ENCODE measurements around the gene RNU1-3. TPM values are rescaled to one million over a fixed set of nuclear protein-coding genes. Genes with fewer than 3 reads are reported as not detected.
"Not testable (repeated sequence)": the region's sequence is repeated elsewhere in the genome, so short reads cannot be mapped to it uniquely, and the experiment has no call there.

The RNU1-3 gene
- total and polyA plus RNA-seq, 9 of the 15 experiments (the other 6 are each of a cell fraction or from before 2014, with no cell fraction given): under 0.01 to 32,823 (median 2,538) TPM; not detected in 4

DNA sequence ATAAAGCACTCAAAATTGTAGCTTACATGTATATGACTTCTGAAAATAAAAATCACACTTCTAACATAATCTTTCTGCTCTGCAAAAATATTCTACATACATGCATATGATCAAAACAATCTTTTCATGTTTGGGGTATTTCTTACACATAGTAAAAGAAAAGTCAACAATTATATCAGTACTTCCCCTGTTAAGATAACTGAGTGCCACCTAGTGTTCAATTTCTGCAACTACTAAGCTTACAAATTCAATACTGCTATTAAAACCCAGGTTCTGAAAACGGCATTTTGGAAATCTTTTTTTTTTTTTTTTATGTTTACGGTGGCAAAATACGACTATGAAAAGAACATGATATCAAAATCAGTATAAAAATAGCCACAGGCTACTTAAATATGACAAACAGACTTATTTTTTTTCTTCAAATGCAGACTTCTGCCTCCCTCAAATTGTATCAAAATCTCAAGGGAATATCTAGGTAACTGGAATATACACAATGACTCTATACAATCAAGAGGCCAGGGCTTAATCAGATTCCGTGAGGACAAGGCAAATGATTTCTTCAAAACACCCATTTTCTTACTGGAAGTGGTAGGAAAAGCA is 18.1 kb upstream of the RNU1-3 start:
- WGBS (ENCODE audit: insufficient coverage, low coverage, missing lambda C conversion rate): no CpG with 5 or more reads among the region's 4 CpGs
- H3K4me1 ChIP-seq (replicated peaks in 1 of 2; ENCODE audit: control insufficient read depth in 2 of 2, insufficient read depth in 2 of 2, low read length in 2 of 2); intact Hi-C loops (cut with micrococcal nuclease); H3K4me2 ChIP-seq (ENCODE audit: insufficient read depth, low read length); H2AFZ ChIP-seq (ENCODE audit: low read depth, low read length); H3K9me1 ChIP-seq (ENCODE audit: control insufficient read depth, insufficient read depth, low read length); H3K27ac ChIP-seq (ENCODE audit: extremely low read depth, low read depth, low read length); H3K4me3 ChIP-seq; DNase-seq (ENCODE audit: extremely low read depth in 1 of 4, low spot score in 3 of 4); H4K20me1 ChIP-seq (replicated peaks; ENCODE audit: control insufficient read depth, insufficient read depth, low read length); H3K79me2 ChIP-seq (ENCODE audit: control insufficient read depth, insufficient read depth, low read length); H3K27me3 ChIP-seq (ENCODE audit: control insufficient read depth in 2 of 2, insufficient read depth in 2 of 2, low read length in 2 of 2); H3K36me3 ChIP-seq (ENCODE audit: control insufficient read depth, insufficient read depth, low read length); FAIRE-seq; H3K9me3 ChIP-seq (replicated peaks; ENCODE audit: control insufficient read depth, insufficient read depth, low read depth, low read length); POLR2A ChIA-PET; CTCF ChIA-PET (ENCODE audit: low intra/inter-chr PET ratio); H3K9ac ChIP-seq (ENCODE audit: insufficient read depth in 1 of 2, low read depth in 2 of 2, low read length in 2 of 2): not testable (repeated sequence)
- TSS peak; percentile 76 for BruUV-seq (replicated peaks)
- TF ChIP-seq, protein P1, sequence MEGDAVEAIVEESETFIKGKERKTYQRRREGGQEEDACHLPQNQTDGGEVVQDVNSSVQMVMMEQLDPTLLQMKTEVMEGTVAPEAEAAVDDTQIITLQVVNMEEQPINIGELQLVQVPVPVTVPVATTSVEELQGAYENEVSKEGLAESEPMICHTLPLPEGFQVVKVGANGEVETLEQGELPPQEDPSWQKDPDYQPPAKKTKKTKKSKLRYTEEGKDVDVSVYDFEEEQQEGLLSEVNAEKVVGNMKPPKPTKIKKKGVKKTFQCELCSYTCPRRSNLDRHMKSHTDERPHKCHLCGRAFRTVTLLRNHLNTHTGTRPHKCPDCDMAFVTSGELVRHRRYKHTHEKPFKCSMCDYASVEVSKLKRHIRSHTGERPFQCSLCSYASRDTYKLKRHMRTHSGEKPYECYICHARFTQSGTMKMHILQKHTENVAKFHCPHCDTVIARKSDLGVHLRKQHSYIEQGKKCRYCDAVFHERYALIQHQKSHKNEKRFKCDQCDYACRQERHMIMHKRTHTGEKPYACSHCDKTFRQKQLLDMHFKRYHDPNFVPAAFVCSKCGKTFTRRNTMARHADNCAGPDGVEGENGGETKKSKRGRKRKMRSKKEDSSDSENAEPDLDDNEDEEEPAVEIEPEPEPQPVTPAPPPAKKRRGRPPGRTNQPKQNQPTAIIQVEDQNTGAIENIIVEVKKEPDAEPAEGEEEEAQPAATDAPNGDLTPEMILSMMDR (IDR thresholded peaks at IDR 0.05 in 2 of 3, conservative IDR thresholded peaks at IDR 0.05 in 1 of 3; ENCODE audit: insufficient read depth in 2 of 3, low read depth in 1 of 3, low read length in 3 of 3): peak in 1 of 3 experiments; percentile 28; a peak in 2 of 6 replicates
- in situ Hi-C loops (cut with MboI): loop anchor here (5.0 kb wide), 1 partner anchor 138 kb away; no protein-coding TSS in a partner anchor
- ATAC-seq: peak; percentile 67

DNA sequence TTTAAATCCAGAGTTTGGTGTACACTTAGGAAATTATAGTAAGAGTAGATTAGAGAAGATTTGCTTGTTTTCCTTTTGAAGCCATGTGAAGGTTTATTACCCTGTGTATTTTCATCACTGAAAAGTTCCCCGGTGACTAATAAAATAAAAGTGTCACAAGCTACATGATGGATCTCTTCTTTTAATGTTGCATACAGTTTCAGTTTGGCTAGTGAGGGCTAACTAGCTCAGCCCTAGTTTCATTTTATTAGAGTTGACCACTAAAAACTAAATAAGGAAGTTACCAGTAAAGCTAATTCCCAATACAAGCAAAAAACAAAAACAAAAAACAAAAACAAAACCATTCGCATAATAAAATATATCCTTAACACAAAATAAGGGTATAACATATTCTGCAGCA is 17.4 kb upstream of the RNU1-3 start:
- FAIRE-seq; H3K36me3 ChIP-seq (ENCODE audit: control insufficient read depth, insufficient read depth, low read length); H3K27ac ChIP-seq (ENCODE audit: extremely low read depth, low read depth, low read length); H3K4me2 ChIP-seq (ENCODE audit: insufficient read depth, low read length); H4K20me1 ChIP-seq (replicated peaks; ENCODE audit: control insufficient read depth, insufficient read depth, low read length); ATAC-seq; intact Hi-C loops (cut with micrococcal nuclease); H3K9me1 ChIP-seq (ENCODE audit: control insufficient read depth, insufficient read depth, low read length); H3K9me3 ChIP-seq (replicated peaks; ENCODE audit: control insufficient read depth, insufficient read depth, low read depth, low read length); H3K27me3 ChIP-seq (ENCODE audit: control insufficient read depth in 2 of 2, insufficient read depth in 2 of 2, low read length in 2 of 2); H3K79me2 ChIP-seq (ENCODE audit: control insufficient read depth, insufficient read depth, low read length); H3K4me3 ChIP-seq; H3K9ac ChIP-seq (ENCODE audit: insufficient read depth in 1 of 2, low read depth in 2 of 2, low read length in 2 of 2); DNase-seq (ENCODE audit: extremely low read depth in 1 of 4, low spot score in 3 of 4); POLR2A ChIA-PET; CTCF ChIA-PET (ENCODE audit: low intra/inter-chr PET ratio); H3K4me1 ChIP-seq (replicated peaks in 1 of 2; ENCODE audit: control insufficient read depth in 2 of 2, insufficient read depth in 2 of 2, low read length in 2 of 2); H2AFZ ChIP-seq (ENCODE audit: low read depth, low read length); BruUV-seq (replicated peaks): not testable (repeated sequence)
- in situ Hi-C loops (cut with MboI): loop anchor here (5.0 kb wide), 1 partner anchor 137 kb away; no protein-coding TSS in a partner anchor
- 0% methylated on average over 1 of the region's 2 CpGs for WGBS (ENCODE audit: insufficient coverage, low coverage, missing lambda C conversion rate)
